Measurements from ENCODE around the gene KCNQ4.

The KCNQ4 gene

GRCh38 chr1:40789342-40789598 is 5.7 kb downstream of the KCNQ4 start:
- ChIA-PET CTCF (interaction anchor here (1.6 kb wide), 1 partner anchor 15 kb away, joined by 7 read pairs; no protein-coding TSS in a partner anchor), POLR2A (no interaction called here)
- TF ChIP-seq CTCF (IDR thresholded peaks at IDR 0.05; ENCODE audit: insufficient read depth, low read length, missing control alignments) = no peak
- H3K4me3 ChIP-seq (ENCODE audit: low read depth, low read length) = no peak overlapping the region
- no peak for DNase-seq (ENCODE audit: low read depth, low spot score)

GRCh38 chr1:40789661-40790430 is 6.3 kb downstream of the KCNQ4 start:
- no peak overlapping the region for H3K4me3 ChIP-seq (ENCODE audit: low read depth, low read length)
- ChIA-PET POLR2A (no interaction called here), CTCF (interaction anchor here (0.7 to 1.6 kb wide), 3 partner anchors 16 to 121 kb away, joined by 3 to 7 read pairs (median 4); no protein-coding TSS in a partner anchor)
- TF ChIP-seq CTCF (IDR thresholded peaks at IDR 0.05; ENCODE audit: insufficient read depth, low read length, missing control alignments) = no peak
- DNase-seq (ENCODE audit: low read depth, low spot score) = no peak

DNA sequence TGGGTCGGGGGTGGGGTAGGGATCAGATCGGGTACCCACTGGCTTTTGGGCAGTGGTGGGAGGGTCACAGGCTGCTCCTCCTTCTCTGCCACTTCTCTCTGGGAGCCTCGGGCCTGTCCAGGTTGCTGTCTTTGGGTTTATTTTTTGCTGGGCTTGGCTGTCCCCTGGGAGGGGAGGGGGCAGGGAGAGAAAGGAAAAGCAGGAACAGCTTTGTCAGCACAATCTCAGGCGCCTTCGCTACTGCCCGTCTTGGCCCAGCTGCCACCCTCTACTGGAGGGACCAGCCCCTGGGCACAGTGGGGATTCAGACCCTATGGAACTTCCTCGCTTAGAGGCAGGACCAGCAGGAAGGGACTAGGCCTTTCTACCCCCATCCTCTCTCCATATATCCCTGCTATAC is 8.4 kb downstream of the KCNQ4 start:
- no peak for DNase-seq (ENCODE audit: low read depth, low spot score)
- CTCF ChIA-PET = interaction anchor here (1.4 kb wide), 2 partner anchors 18 to 58 kb away, joined by 3 to 4 read pairs; no protein-coding TSS in a partner anchor
- POLR2A ChIA-PET = no interaction called here

DNA sequence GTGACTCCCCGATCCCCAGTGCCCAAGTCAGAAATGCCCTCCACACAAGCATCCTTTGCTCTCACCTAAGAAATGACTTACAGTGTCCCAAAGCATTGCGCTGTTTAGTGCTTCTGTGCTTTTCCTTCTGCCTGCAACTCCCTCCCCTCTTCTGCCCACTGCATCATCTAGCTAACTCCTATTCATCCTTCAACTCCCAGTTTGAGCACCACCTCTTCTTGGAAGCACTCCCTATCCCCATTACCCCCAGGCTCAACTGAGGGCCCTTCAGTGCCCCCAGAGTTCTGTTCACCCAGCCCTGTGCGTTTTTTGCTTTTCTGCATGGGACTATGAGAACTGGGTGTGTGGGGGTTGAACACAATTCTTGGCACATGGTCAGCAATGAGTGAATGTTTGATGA is 10.0 kb downstream of the KCNQ4 start:
- CTCF ChIA-PET = interaction anchor here (1.2 kb wide), 1 partner anchor 19 kb away, joined by 4 read pairs; no protein-coding TSS in a partner anchor

More for the DNA sequence above, 8.4 kb downstream of the KCNQ4 start:
- TF ChIP-seq CTCF (IDR thresholded peaks at IDR 0.05; ENCODE audit: insufficient read depth, low read length, missing control alignments) = no peak
- no peak overlapping the region for H3K4me3 ChIP-seq (ENCODE audit: low read depth, low read length)

GRCh38 chr1:40794048-40794447 is 10.5 kb downstream of the KCNQ4 start:
- no peak for DNase-seq (ENCODE audit: low read depth, low spot score)
- ChIA-PET POLR2A (no interaction called here), CTCF (interaction anchor here (1.2 kb wide), 1 partner anchor 19 kb away, joined by 4 read pairs; no protein-coding TSS in a partner anchor)
- no peak overlapping the region for H3K4me3 ChIP-seq (ENCODE audit: low read depth, low read length)
- TF ChIP-seq CTCF (IDR thresholded peaks at IDR 0.05; ENCODE audit: insufficient read depth, low read length, missing control alignments) = no peak

More for the DNA sequence above, 10.0 kb downstream of the KCNQ4 start:
- POLR2A ChIA-PET = no interaction called here
- no peak for TF ChIP-seq CTCF (IDR thresholded peaks at IDR 0.05; ENCODE audit: insufficient read depth, low read length, missing control alignments)
- DNase-seq (ENCODE audit: low read depth, low spot score) = no peak
- H3K4me3 ChIP-seq (ENCODE audit: low read depth, low read length) = no peak overlapping the region

- ChIA-PET CTCF (interaction anchor here (1.1 to 1.3 kb wide), 3 partner anchors 20 to 63 kb away, joined by 3 to 4 read pairs (median 3); no protein-coding TSS in a partner anchor), POLR2A (no interaction called here)
- no peak for TF ChIP-seq CTCF (IDR thresholded peaks at IDR 0.05; ENCODE audit: insufficient read depth, low read length, missing control alignments)
- H3K4me3 ChIP-seq (ENCODE audit: low read depth, low read length) = no peak overlapping the region
- DNase-seq (ENCODE audit: low read depth, low spot score) = no peak
Measured at GRCh38 chr1:40794974-40795715, 11.6 kb downstream of the KCNQ4 start.

Measured in AG04449 (cell line).